Lower leg skin (tissue), 4 donors: Measurements from ENCODE around the gene CEP128. TPM values are rescaled to one million over a fixed set of nuclear protein-coding genes. Genes with fewer than 3 reads are reported as not detected.

Source experiments
- DNase-seq, 2 donors: peaks; one replicate each; pipeline ENCODE4 v3.0.0-alpha.2; 2019; ENCODE audit warnings: low spot score in 2 of 2
- H3K4me3 ChIP-seq: fragments of 200-600 bp; sonication (generic); 2 replicates; pipeline ENCODE4 v1.5.1; 2017; ENCODE audit warnings: mild to moderate bottlenecking, low read depth; ENCODE audit not compliant: poor library complexity, severe bottlenecking
- CTCF ChIP-seq, 3 donors: fragments of 450-650 bp; IDR thresholded peaks; one replicate each; pipeline ENCODE4 v1.5.1; 2016; ENCODE audit warnings: antibody characterized with exemption in 3 of 3, mild to moderate bottlenecking in 3 of 3, moderate library complexity in 2 of 3
- POLR2A ChIP-seq, 2 donors: fragments of 450-650 bp; IDR thresholded peaks; one replicate each; pipeline ENCODE4 v1.6.1; 2016 to 2017; ENCODE audit warnings: antibody characterized with exemption in 2 of 2, mild to moderate bottlenecking in 1 of 2, moderate library complexity in 1 of 2
- WGBS, 2 donors: methylation state at CpG; one replicate each; pipeline ENCODE4 v1.1.5; 2018; 5-methylcytosine and 5-hydroxymethylcytosine counted together
- intact Hi-C: fragments of 100-400 bp; cut with DNase I; formaldehyde crosslinking; loops from one replicate; pipeline ENCODE4 v1.15.0; 2023; ENCODE audit warnings: low total_unique reads
- total RNA-seq, 4 donors: library from RNA; depleted of rRNA; stranded (reverse); fragments of >200 nt; gene quantifications; one replicate each; pipeline ENCODE4 v1.1.0, GENCODE V29; 2016

The CEP128 gene
- total RNA-seq, 4 donors from 2014 or later: 5.9 to 10.5 (median 9.0) TPM

GRCh38 chr14:80658733-80659132 lies 282.8 kb downstream of the CEP128 start:
- intact Hi-C loops: no loop called here
- no peak for DNase-seq
- 75 to 83% methylated on average over 1 of the region's 1 CpG for WGBS, 2 donors
- TF ChIP-seq CTCF (IDR thresholded peaks at IDR 0.05) (no peak), POLR2A (IDR thresholded peaks at IDR 0.05) (no peak)
- H3K4me3 ChIP-seq: no peak overlapping the region

GRCh38 chr14:80658155-80658554 lies 283.4 kb downstream of the CEP128 start:
- no peak for TF ChIP-seq POLR2A (IDR thresholded peaks at IDR 0.05)
- TF ChIP-seq CTCF (IDR thresholded peaks at IDR 0.05): no peak
- WGBS, 2 donors: 72 to 88% methylated on average over 1 of the region's 1 CpG
- intact Hi-C loops: no loop called here
- H3K4me3 ChIP-seq: no peak overlapping the region
- no peak for DNase-seq

- no peak for DNase-seq
- TF ChIP-seq CTCF (IDR thresholded peaks at IDR 0.05) (no peak), POLR2A (IDR thresholded peaks at IDR 0.05) (no peak)
- WGBS, 2 donors: 94 to 96% methylated on average over 3 of the region's 3 CpGs
- intact Hi-C loops: no loop called here
- H3K4me3 ChIP-seq: no peak overlapping the region
These were observed 287.6 kb downstream of the CEP128 start for GRCh38 chr14:80653956-80654355.

- TF ChIP-seq CTCF (IDR thresholded peaks at IDR 0.05) (no peak), POLR2A (IDR thresholded peaks at IDR 0.05) (no peak)
- intact Hi-C loops: no loop called here
- no peak overlapping the region for H3K4me3 ChIP-seq
- no peak for DNase-seq
- 93 to 96% methylated on average over 5 of the region's 5 CpGs for WGBS, 2 donors
These were observed 295.7 kb downstream of the CEP128 start for GRCh38 chr14:80645667-80646413.

GRCh38 chr14:80644826-80645225 lies 296.7 kb downstream of the CEP128 start:
- intact Hi-C loops: no loop called here
- no peak for DNase-seq
- no peak overlapping the region for H3K4me3 ChIP-seq
- WGBS, 2 donors: 68 to 73% methylated on average over 2 of the region's 2 CpGs
- TF ChIP-seq CTCF (IDR thresholded peaks at IDR 0.05) (no peak), POLR2A (IDR thresholded peaks at IDR 0.05) (no peak)
